GM12801 (cell line): ENCODE results near the gene FHAD1.

ENCODE experiments used
- TF ChIP-seq, protein P1 (sequence below): IDR thresholded peaks from one replicate; pipeline ENCODE4 v1.5.1; 2011; ENCODE audit warnings: control low read depth; ENCODE audit not compliant: insufficient read length; ENCODE audit errors: extremely low read depth

The FHAD1 gene

DNA sequence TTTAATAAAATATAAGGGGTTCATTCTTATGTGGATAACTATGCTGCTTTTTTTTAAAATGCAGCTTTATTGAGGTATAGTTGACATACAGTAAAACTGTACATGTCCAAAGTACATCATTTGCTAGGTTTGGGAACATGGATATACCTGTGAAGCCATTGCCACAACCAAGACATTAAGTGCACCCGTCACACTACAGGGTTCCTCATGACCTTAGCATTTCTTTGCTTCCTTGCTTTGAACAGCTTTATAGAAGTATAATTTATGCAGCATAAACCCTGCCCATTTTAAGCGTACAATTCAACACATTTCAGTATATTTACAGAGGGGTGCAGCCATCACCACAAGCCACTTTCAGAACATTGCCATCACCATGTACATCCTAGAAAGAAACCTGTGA, 26.3 kb downstream of the FHAD1 start:
- TF ChIP-seq, protein P1, sequence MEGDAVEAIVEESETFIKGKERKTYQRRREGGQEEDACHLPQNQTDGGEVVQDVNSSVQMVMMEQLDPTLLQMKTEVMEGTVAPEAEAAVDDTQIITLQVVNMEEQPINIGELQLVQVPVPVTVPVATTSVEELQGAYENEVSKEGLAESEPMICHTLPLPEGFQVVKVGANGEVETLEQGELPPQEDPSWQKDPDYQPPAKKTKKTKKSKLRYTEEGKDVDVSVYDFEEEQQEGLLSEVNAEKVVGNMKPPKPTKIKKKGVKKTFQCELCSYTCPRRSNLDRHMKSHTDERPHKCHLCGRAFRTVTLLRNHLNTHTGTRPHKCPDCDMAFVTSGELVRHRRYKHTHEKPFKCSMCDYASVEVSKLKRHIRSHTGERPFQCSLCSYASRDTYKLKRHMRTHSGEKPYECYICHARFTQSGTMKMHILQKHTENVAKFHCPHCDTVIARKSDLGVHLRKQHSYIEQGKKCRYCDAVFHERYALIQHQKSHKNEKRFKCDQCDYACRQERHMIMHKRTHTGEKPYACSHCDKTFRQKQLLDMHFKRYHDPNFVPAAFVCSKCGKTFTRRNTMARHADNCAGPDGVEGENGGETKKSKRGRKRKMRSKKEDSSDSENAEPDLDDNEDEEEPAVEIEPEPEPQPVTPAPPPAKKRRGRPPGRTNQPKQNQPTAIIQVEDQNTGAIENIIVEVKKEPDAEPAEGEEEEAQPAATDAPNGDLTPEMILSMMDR = no peak

DNA sequence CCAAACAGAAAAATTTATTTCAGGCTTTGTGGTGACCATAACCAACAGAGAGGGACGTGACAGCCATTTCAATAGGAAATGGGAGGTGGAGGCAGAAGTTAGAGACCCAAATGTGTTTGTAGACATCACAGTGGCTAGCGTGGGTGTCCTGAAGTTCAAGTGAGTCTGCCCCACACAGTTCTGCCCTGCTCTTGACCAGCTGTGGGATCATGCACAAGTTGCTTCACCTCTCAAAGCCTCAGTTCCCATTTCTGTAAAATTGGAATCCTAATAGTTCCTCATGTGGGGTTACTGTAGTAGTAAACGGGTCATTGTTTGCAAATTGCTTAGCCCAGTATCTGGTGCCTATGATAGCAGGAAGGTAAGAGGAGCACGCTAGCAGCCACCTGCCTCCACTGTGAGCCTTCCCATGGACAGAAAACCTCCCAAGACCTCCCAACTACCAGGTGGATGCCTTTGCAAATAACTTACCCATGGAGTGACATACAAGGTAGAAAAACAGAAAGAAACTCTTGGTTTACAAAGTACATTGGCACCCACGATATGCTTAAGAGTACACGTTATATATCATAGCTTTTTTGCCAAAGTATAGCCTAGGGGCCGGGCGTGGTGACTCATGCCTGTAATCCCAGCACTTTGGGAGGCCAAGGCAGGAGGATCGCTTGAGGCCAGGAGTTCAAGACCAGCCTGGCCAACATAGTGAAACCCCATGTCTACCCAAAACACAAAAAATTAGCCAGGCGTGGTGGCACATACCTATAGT, 29.1 kb downstream of the FHAD1 start:
- TF ChIP-seq, protein P1 = no peak

DNA sequence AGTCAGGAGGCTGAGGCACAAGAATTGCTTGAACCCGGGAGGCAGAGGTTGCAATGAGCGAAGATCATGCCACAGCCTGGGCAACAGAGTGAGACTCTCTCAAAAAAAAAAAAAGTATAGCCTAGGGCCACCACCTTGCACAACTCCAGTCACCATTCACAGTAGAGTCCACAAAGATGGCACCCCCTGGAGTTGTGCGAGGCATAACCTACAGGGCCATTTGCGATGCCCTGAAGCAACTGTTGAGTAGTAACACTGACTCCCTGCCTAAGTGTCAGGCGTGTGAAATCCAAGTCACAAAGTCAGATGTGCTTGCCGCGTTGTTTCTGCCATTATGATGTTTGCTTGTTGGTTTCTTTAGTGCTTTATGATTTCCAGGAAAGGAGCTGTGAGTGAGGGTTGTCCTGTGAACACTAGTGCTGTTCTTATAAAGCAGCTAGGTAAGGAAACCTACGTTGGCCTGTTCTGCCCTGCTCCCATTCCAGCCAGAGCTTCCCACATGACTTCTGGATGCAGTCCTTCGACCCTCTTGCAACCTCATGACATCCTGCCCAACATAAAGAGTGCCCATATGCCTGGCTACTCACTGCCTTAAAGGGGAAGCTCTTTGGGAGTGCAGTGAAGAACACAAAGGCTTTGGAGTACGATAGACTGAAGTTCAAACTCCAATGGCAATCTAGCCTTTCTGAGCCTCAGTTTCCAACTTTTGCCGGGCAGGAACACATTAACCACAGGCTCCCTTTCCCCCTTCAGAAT, 29.8 kb downstream of the FHAD1 start:
- TF ChIP-seq, protein P1 = no peak

DNA sequence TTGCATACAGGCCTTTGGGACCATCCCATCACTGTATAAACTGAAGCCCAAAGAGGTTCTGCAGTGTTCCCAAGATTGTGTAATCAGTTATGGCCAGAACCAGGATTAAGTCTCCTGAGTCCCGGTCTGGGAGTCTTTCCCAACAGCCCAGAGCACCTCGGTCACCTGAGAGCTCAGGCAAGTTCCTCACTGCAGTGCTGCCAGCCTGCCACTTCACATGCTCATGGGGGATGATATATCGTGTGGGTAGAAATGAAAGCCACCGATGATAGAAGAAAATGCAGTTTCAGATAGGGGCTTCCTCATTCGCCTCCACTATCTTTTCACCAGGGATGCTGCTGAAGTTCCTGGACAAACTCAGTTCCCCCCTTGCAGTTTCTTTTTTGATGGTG, 30.4 kb downstream of the FHAD1 start:
- TF ChIP-seq, protein P1 = no peak

DNA sequence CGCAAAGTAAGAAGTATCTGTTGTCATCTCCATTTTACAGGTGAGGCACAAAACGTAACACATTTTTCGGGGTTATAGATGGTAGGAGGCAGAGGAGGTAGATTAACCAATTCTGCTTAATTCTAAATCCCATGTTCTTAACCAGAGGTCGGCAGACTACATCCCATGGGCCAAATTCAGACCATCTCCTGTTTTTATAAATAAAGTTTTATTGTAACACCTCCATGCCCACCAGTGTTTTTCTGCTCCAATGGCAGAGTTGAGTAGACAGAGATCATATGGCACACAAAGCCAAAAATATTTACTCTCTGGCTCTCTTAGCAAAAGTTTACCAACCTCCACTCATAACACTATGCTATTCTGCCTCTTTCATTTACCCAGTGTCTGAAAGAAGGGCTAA, 30.9 kb downstream of the FHAD1 start:
- TF ChIP-seq, protein P1 = no peak

DNA sequence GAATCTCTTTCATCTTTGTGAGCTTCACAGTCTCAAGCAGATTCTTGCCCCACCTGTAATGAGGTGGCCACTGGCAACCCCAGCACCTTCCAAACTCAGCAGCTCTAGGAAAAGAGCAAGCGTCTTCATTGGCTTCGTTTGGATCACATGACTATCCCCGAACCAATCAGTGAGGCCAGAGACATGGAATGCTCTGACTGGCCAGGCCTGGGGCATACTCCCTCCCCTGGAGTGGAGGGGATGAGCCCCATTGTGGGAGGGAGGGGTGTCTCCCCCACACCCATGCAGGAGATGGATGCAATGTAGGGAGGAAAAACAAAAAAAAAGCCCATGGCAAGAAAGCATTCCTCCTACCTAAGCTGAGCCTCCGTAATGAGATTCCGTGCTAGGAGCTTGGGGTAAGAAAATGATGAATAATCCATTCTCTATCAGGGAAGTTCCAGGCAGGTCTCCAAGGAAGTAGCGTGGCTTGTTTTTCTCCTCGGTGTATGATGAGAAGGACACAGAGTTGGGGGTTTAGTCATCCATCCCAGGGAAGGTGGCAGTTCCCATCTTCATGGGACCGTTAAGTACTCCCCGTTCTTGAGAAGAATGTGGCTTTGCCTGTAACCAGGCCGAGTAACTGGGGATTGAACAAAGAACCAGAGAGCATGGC, 32.7 kb downstream of the FHAD1 start:
- TF ChIP-seq, protein P1 = no peak

DNA sequence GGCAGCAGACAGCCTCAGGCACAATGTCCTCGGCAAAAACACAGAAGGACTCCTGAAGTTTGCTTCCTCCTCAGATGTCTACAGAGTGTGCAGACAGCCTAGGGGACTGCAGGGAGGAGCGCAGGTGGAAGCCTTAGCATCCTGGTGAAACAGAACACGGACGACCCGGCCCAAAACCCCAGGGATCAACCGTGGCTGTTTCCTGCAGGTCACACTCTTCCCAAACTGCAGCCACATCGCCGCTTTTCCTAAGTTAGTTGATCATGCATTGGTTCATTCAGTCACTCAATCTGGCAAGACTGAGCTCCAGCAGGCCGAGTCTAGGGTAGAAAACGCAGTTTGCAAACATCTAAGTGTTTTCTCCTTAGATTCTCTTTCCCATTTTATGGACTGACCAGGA, 33.4 kb downstream of the FHAD1 start:
- TF ChIP-seq, protein P1 = no peak
